Measurements from ENCODE around the gene TSG101. TPM values are rescaled to one million over a fixed set of nuclear protein-coding genes. Genes with fewer than 3 reads are reported as not detected.

Gene TSG101
- total RNA-seq, 6 experiments from 2014 or later = 56.9 to 82.7 (median 71.4) TPM

GRCh38 chr11:18522388-18522787 lies 4.4 kb downstream of the TSG101 start:
- no peak for DNase-seq
- Mint-ChIP-seq H3K9me3 (no peaks in the 10 kb centered on the region), H3K27ac (peak overlapping the region; percentile 39), H3K4me3 (no peak overlapping the region), H3K4me1 (ENCODE audit: low read depth) (peaks cover 14% of the 10 kb centered on the region), H3K36me3 (ENCODE audit: low read depth) (peaks cover 10% of the 10 kb centered on the region; the same call in 1 of the 2 replicates), H3K27me3 (ENCODE audit: insufficient read depth) (peaks cover 3% of the 10 kb centered on the region)
- peak; percentile 46 for TF ChIP-seq CTCF (IDR thresholded peaks at IDR 0.05)

GRCh38 chr11:18521122-18521521 lies 5.6 kb downstream of the TSG101 start:
- H3K27me3 Mint-ChIP-seq (ENCODE audit: insufficient read depth) = no peaks in the 10 kb centered on the region
- no peak overlapping the region for H3K4me3 Mint-ChIP-seq
- peaks cover 5% of the 10 kb centered on the region; the same call in 1 of the 2 replicates for H3K36me3 Mint-ChIP-seq (ENCODE audit: low read depth)
- H3K4me1 Mint-ChIP-seq (ENCODE audit: low read depth) = peaks cover 13% of the 10 kb centered on the region
- no peak overlapping the region for H3K27ac Mint-ChIP-seq
- no peak for DNase-seq
- TF ChIP-seq CTCF (IDR thresholded peaks at IDR 0.05) = no peak
- H3K9me3 Mint-ChIP-seq = no peaks in the 10 kb centered on the region

GRCh38 chr11:18502352-18502751 lies 24.4 kb downstream of the TSG101 start:
- H3K27me3 Mint-ChIP-seq (ENCODE audit: insufficient read depth) = no peaks in the 10 kb centered on the region
- no peaks in the 10 kb centered on the region for H3K4me1 Mint-ChIP-seq (ENCODE audit: low read depth)
- no peak overlapping the region for H3K4me3 Mint-ChIP-seq
- no peak for DNase-seq
- no peak overlapping the region for H3K27ac Mint-ChIP-seq
- H3K9me3 Mint-ChIP-seq = no peaks in the 10 kb centered on the region
- TF ChIP-seq CTCF (IDR thresholded peaks at IDR 0.05) = no peak
- H3K36me3 Mint-ChIP-seq (ENCODE audit: low read depth) = peaks cover 38% of the 10 kb centered on the region

DNA sequence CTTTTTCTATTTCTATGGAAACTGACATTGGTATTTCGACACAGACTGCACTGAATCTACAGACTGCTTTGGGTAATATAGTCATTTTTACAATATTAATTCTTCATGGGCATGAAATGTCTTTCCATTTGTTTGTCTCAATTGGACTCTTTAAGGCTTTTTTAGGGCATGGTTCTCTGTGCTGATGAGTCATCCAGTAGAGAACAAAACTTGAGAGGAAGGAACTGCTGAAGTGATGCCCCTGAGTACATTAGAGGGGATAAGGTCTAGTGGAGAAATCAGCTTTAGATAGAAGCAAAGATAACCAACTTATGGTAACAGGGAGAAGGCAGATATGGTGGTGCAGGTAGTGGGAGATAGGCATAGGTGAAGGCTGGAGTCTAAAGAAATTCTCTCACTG lies 25.1 kb downstream of the TSG101 start:
- H3K27me3 Mint-ChIP-seq (ENCODE audit: insufficient read depth) = no peaks in the 10 kb centered on the region; the same call in 1 of the 2 replicates
- DNase-seq = no peak

GRCh38 chr11:18498039-18498438 lies 28.7 kb downstream of the TSG101 start:
- Mint-ChIP-seq H3K9me3 (no peaks in the 10 kb centered on the region), H3K27ac (no peak overlapping the region), H3K4me3 (no peak overlapping the region), H3K36me3 (ENCODE audit: low read depth) (peaks cover 31% of the 10 kb centered on the region), H3K27me3 (ENCODE audit: insufficient read depth) (no peaks in the 10 kb centered on the region; the same call in 1 of the 2 replicates), H3K4me1 (ENCODE audit: low read depth) (peaks cover 5% of the 10 kb centered on the region; the same call in 1 of the 2 replicates)
- no peak for TF ChIP-seq CTCF (IDR thresholded peaks at IDR 0.05)
- DNase-seq = no peak

More for the DNA sequence above, 25.1 kb downstream of the TSG101 start:
- H3K36me3 Mint-ChIP-seq (ENCODE audit: low read depth) = peaks cover 31% of the 10 kb centered on the region
- no peak overlapping the region for H3K4me3 Mint-ChIP-seq
- TF ChIP-seq CTCF (IDR thresholded peaks at IDR 0.05) = no peak
- no peaks in the 10 kb centered on the region for H3K4me1 Mint-ChIP-seq (ENCODE audit: low read depth)
- no peak overlapping the region for H3K27ac Mint-ChIP-seq
- H3K9me3 Mint-ChIP-seq = no peaks in the 10 kb centered on the region

GRCh38 chr11:18495703-18496102 lies 31.0 kb downstream of the TSG101 start:
- no peaks in the 10 kb centered on the region for H3K9me3 Mint-ChIP-seq
- H3K27me3 Mint-ChIP-seq (ENCODE audit: insufficient read depth) = no peaks in the 10 kb centered on the region; the same call in 1 of the 2 replicates
- peaks cover 15% of the 10 kb centered on the region for H3K4me1 Mint-ChIP-seq (ENCODE audit: low read depth)
- H3K4me3 Mint-ChIP-seq = no peak overlapping the region
- peaks cover 18% of the 10 kb centered on the region for H3K36me3 Mint-ChIP-seq (ENCODE audit: low read depth)
- DNase-seq = no peak
- no peak for TF ChIP-seq CTCF (IDR thresholded peaks at IDR 0.05)
- H3K27ac Mint-ChIP-seq = no peak overlapping the region

Measured in HFFc6 (cell line).